Liver (tissue), 9 donors: ENCODE results near the gene OR5I1. TPM values are rescaled to one million over a fixed set of nuclear protein-coding genes. Genes with fewer than 3 reads are reported as not detected.

Experiments used
- DNase-seq: peaks from one replicate; pipeline ENCODE4 v3.0.0-alpha.2; 2017; ENCODE audit warnings: low spot score
- H3K27ac ChIP-seq, 2 donors: one replicate each; pipeline ENCODE4 v1.7.0; 2013; ENCODE audit warnings: inconsistent platforms in 2 of 2, low read length in 2 of 2, control low read depth in 1 of 2, low read depth in 1 of 2, mild to moderate bottlenecking in 1 of 2
- H3K27me3 ChIP-seq, 4 donors: one replicate each; pipeline versions ENCODE4 v1.6.1 to v1.7.0; 2013; ENCODE audit warnings: low read length in 3 of 4, inconsistent platforms in 1 of 4, mild to moderate bottlenecking in 1 of 4, moderate library complexity in 1 of 4; ENCODE audit not compliant: control insufficient read depth in 4 of 4, insufficient read depth in 4 of 4
- H3K36me3 ChIP-seq, 4 donors: one replicate each; pipeline versions ENCODE4 v1.6.1 to v1.7.0; 2013; ENCODE audit warnings: low read length in 3 of 4, mild to moderate bottlenecking in 3 of 4, low read depth in 1 of 4, moderate library complexity in 1 of 4; ENCODE audit not compliant: control insufficient read depth in 4 of 4, insufficient read depth in 3 of 4
- H3K4me1 ChIP-seq, 4 donors: one replicate each; pipeline versions ENCODE4 v1.6.1 to v1.7.0; 2013; ENCODE audit warnings: low read length in 3 of 4, mild to moderate bottlenecking in 3 of 4, moderate library complexity in 1 of 4; ENCODE audit not compliant: control insufficient read depth in 4 of 4, insufficient read depth in 4 of 4
- H3K4me3 ChIP-seq, 3 donors: one replicate each; pipeline versions ENCODE4 v1.6.1 to v1.7.0; 2013; ENCODE audit warnings: low read length in 3 of 3, control low read depth in 1 of 3, low read depth in 1 of 3, mild to moderate bottlenecking in 1 of 3
- H3K9ac ChIP-seq, 2 donors: one replicate each; pipeline ENCODE4 v1.7.0; 2013; ENCODE audit warnings: low read length in 2 of 2, mild to moderate bottlenecking in 2 of 2, moderate library complexity in 2 of 2, control low read depth in 1 of 2, low read depth in 1 of 2
- H3K9me3 ChIP-seq, 4 donors: one replicate each; pipeline versions ENCODE4 v1.6.1 to v1.7.0; 2013; ENCODE audit warnings: low read length in 3 of 4; ENCODE audit not compliant: control insufficient read depth in 4 of 4
- ATF3 ChIP-seq: IDR thresholded peaks from 2 replicates; pipeline ENCODE4 v1.6.1; 2016; ENCODE audit warnings: antibody characterized with exemption
- EGR1 ChIP-seq, 2 donors: IDR thresholded peaks; 2 replicates each; pipeline ENCODE4 v1.6.1; 2016 to 2018; ENCODE audit warnings: antibody characterized with exemption in 2 of 2, low read depth in 2 of 2
- FOXA1 ChIP-seq: IDR thresholded peaks from 2 replicates; pipeline ENCODE4 v1.6.1; 2016; ENCODE audit warnings: antibody characterized with exemption
- FOXA2 ChIP-seq: IDR thresholded peaks from 2 replicates; pipeline ENCODE4 v1.6.1; 2016; ENCODE audit warnings: antibody characterized with exemption
- GABPA ChIP-seq, 2 donors: IDR thresholded peaks in 1 of 2; conservative IDR thresholded peaks in 1 of 2; 2 replicates each; pipeline ENCODE4 v1.6.1; 2016; ENCODE audit warnings: antibody characterized with exemption in 2 of 2, mild to moderate bottlenecking in 1 of 2, moderate library complexity in 1 of 2
- HNF4A ChIP-seq, 2 donors: conservative IDR thresholded peaks; 2 replicates each; pipeline ENCODE4 v1.6.1; 2016; ENCODE audit warnings: antibody characterized with exemption in 2 of 2, mild to moderate bottlenecking in 2 of 2
- HNF4G ChIP-seq: IDR thresholded peaks from 2 replicates; pipeline ENCODE4 v1.6.1; 2016; ENCODE audit warnings: antibody characterized with exemption
- JUND ChIP-seq, 2 donors: IDR thresholded peaks; 2 replicates each; pipeline ENCODE4 v1.6.1; 2016; ENCODE audit warnings: antibody characterized with exemption in 2 of 2
- NR2F2 ChIP-seq: IDR thresholded peaks from 2 replicates; pipeline ENCODE4 v1.6.1; 2016; ENCODE audit warnings: antibody characterized with exemption
- RAD21 ChIP-seq, 2 donors: IDR thresholded peaks; 2 replicates each; pipeline ENCODE4 v1.6.1; 2016; ENCODE audit warnings: antibody characterized with exemption in 2 of 2, mild to moderate bottlenecking in 2 of 2
- REST ChIP-seq: IDR thresholded peaks from 2 replicates; pipeline ENCODE4 v1.6.1; 2016; ENCODE audit warnings: antibody characterized with exemption, mild to moderate bottlenecking
- RXRA ChIP-seq, 2 donors: IDR thresholded peaks; 2 replicates each; pipeline ENCODE4 v1.6.1; 2017 to 2018; ENCODE audit warnings: antibody characterized with exemption in 2 of 2, mild to moderate bottlenecking in 1 of 2
- SP1 ChIP-seq: IDR thresholded peaks from 2 replicates; pipeline ENCODE4 v1.6.1; 2018; ENCODE audit warnings: antibody characterized with exemption, mild to moderate bottlenecking
- TAF1 ChIP-seq: conservative IDR thresholded peaks from 2 replicates; pipeline ENCODE4 v1.6.1; 2016; ENCODE audit warnings: antibody characterized with exemption, mild to moderate bottlenecking
- YY1 ChIP-seq: IDR thresholded peaks from 2 replicates; pipeline ENCODE4 v1.6.1; 2016; ENCODE audit warnings: antibody characterized with exemption, mild to moderate bottlenecking
- ZBTB33 ChIP-seq: IDR thresholded peaks from 2 replicates; pipeline ENCODE4 v1.6.1; 2016; ENCODE audit warnings: antibody characterized with exemption
- WGBS: extraction: QIAGEN DNeasy Blood & Tissue Kit; methylation state at CpG from one replicate; pipeline ENCODE4 v1.1.7; 2013; 5-methylcytosine and 5-hydroxymethylcytosine counted together
- polyA plus RNA-seq, 2 donors: library from polyadenylated mRNA; stranded (reverse) in 1 of 2; unstranded in 1 of 2; fragments of 200-250 nt in 1 of 2; fragments of >200 nt in 1 of 2; fragmentation: Nextera tagmentation in 1 of 2; extraction: Ambion mirVana in 1 of 2; gene quantifications; one replicate each; pipeline versions ENCODE4 v1.2.1 to v1.2.3, GENCODE V29; 2013 to 2015
- total RNA-seq, 2 donors: library from RNA; depleted of rRNA; stranded (reverse); fragments of >200 nt; gene quantifications; one replicate each; pipeline ENCODE4 v1.2.3, GENCODE V29; 2014
- TF ChIP-seq, protein P1 (sequence below): fragments of 150-350 bp; IDR thresholded peaks from 2 replicates; pipeline ENCODE4 v1.5.1; 2017; ENCODE audit warnings: improper control_type of control experiment, low read depth, low read length; ENCODE audit not compliant: missing input control
- TF ChIP-seq, protein P2 (sequence below): IDR thresholded peaks from 2 replicates; pipeline ENCODE4 v1.6.1; 2016; ENCODE audit warnings: antibody characterized with exemption
- donor health status: healthy.
- donor health status: healthy.
- donor health status: healthy.
- donor health status: healthy.
- donor health status: healthy.

Gene OR5I1
- total and polyA plus RNA-seq, 4 donors, result not detected

DNA sequence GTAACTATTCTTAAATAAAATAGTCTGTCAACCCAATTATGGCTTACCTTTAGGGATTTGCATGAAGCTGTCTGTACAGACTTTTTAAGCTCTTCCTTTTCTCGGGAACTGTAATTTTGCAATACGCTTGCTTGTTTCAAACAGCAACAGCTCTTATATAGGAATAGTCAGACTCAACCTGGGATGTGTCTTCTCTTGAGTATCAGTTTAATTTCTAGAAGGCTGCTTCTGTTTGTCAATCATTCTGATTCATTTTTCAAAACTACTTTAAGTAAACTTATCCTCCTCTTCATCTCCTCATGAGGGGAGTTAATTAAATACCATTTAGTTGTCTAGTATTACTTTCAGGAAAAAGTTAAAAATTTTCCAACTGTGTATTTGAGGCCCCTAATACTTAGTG is 33.6 kb upstream of the OR5I1 start, which contains the start of gene OR10AG1:
TSS of gene OR10AG1 (minus strand) at position 101 of the 400 bp plus-strand sequence. CDS start at position 63, 38 bp downstream.
- TF ChIP-seq FOXA2 (no peak), SP1 (no peak), REST (no peak), FOXA1 (no peak), NR2F2 (no peak), YY1 (no peak), ATF3 (no peak), RXRA (IDR thresholded peaks at IDR 0.05) (no peak), EGR1 (IDR thresholded peaks at IDR 0.05; ENCODE audit: low read depth in 2 of 2) (no peak), HNF4A (conservative IDR thresholded peaks at IDR 0.05) (no peak), JUND (IDR thresholded peaks at IDR 0.05) (no peak), GABPA (IDR thresholded peaks at IDR 0.05 in 1 of 2, conservative IDR thresholded peaks at IDR 0.05 in 1 of 2) (no peak), RAD21 (IDR thresholded peaks at IDR 0.05) (no peak), ZBTB33 (no peak), HNF4G (no peak), TAF1 (no peak)
- TF ChIP-seq, protein P1, sequence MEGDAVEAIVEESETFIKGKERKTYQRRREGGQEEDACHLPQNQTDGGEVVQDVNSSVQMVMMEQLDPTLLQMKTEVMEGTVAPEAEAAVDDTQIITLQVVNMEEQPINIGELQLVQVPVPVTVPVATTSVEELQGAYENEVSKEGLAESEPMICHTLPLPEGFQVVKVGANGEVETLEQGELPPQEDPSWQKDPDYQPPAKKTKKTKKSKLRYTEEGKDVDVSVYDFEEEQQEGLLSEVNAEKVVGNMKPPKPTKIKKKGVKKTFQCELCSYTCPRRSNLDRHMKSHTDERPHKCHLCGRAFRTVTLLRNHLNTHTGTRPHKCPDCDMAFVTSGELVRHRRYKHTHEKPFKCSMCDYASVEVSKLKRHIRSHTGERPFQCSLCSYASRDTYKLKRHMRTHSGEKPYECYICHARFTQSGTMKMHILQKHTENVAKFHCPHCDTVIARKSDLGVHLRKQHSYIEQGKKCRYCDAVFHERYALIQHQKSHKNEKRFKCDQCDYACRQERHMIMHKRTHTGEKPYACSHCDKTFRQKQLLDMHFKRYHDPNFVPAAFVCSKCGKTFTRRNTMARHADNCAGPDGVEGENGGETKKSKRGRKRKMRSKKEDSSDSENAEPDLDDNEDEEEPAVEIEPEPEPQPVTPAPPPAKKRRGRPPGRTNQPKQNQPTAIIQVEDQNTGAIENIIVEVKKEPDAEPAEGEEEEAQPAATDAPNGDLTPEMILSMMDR, result no peak
- TF ChIP-seq, protein P2, sequence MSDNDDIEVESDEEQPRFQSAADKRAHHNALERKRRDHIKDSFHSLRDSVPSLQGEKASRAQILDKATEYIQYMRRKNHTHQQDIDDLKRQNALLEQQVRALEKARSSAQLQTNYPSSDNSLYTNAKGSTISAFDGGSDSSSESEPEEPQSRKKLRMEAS, result no peak
- no peak within 1 kb of the TSS for H3K27ac ChIP-seq
- 78% methylated on average over 2 of the region's 2 CpGs for WGBS
- H3K9me3 ChIP-seq, result no peaks in the 10 kb centered on the region
- no peak within 1 kb of the TSS for H3K9ac ChIP-seq
- no peaks in the 10 kb centered on the region for H3K36me3 ChIP-seq
- DNase-seq, result no peak
- H3K27me3 ChIP-seq, result no peaks in the 10 kb centered on the region
- H3K4me1 ChIP-seq, result no peaks in the 10 kb centered on the region
- H3K4me3 ChIP-seq, result no peak within 1 kb of the TSS
